DND-41 (cell line): ENCODE data around the gene SCG5.

ENCODE experiments used
- ATAC-seq: fragments of 200-7000 bp; cut with Tn5 transposase; 3 replicates; pipeline ENCODE4 v1.9.1; 2021; ENCODE audit warnings: low read depth; ENCODE audit not compliant: insufficient read depth
- DNase-seq: peaks from one replicate; pipeline ENCODE4 v3.0.0-alpha.2; 2020
- H2AFZ ChIP-seq: 2 replicates; pipeline ENCODE4 v1.6.0; 2012; ENCODE audit warnings: low read depth, low read length
- H3K27ac ChIP-seq: 2 replicates; pipeline ENCODE4 v1.5.1; 2012; ENCODE audit warnings: low read length, inconsistent platforms
- H3K27me3 ChIP-seq: fragments of 200-600 bp; sonication (generic); 2 replicates; pipeline ENCODE4 v1.6.0; 2012; ENCODE audit warnings: low read length, mild to moderate bottlenecking, inconsistent platforms; ENCODE audit not compliant: insufficient read depth, poor library complexity
- H3K36me3 ChIP-seq: 2 replicates; pipeline ENCODE4 v1.5.1; 2012; ENCODE audit warnings: low read length, inconsistent platforms; ENCODE audit not compliant: insufficient read depth
- H3K4me1 ChIP-seq: 2 replicates; pipeline ENCODE4 v1.5.1; 2012; ENCODE audit warnings: mild to moderate bottlenecking, low read length; ENCODE audit not compliant: insufficient read depth
- H3K4me2 ChIP-seq: 2 replicates; pipeline ENCODE4 v1.6.0; 2012; ENCODE audit warnings: mild to moderate bottlenecking, moderate library complexity, low read length, inconsistent platforms; ENCODE audit not compliant: insufficient read depth
- H3K4me3 ChIP-seq, 2 experiments: fragments of 200-600 bp in 1 of 2; shearing (Covaris generic) in 1 of 2; 2 replicates each; pipeline ENCODE4 v1.5.1; 2012 to 2016; ENCODE audit warnings: inconsistent platforms in 2 of 2, low read length in 2 of 2, mild to moderate bottlenecking in 2 of 2, low read depth in 1 of 2, moderate library complexity in 1 of 2
- H3K79me2 ChIP-seq: 2 replicates; pipeline ENCODE4 v1.6.0; 2012; ENCODE audit warnings: low read length, inconsistent platforms; ENCODE audit not compliant: insufficient read depth
- H3K9ac ChIP-seq: 2 replicates; pipeline ENCODE4 v1.6.0; 2012; ENCODE audit warnings: low read depth, mild to moderate bottlenecking, inconsistent platforms, low read length, moderate library complexity
- H3K9me3 ChIP-seq: 2 replicates; pipeline ENCODE4 v1.5.1; 2012; ENCODE audit warnings: low read length, moderate library complexity, mild to moderate bottlenecking, inconsistent platforms; ENCODE audit not compliant: insufficient read depth, severe bottlenecking
- H4K20me1 ChIP-seq: 2 replicates; pipeline ENCODE4 v1.6.0; 2012; ENCODE audit warnings: low read length; ENCODE audit not compliant: insufficient read depth
- CTCF ChIP-seq: IDR thresholded peaks from 2 replicates; pipeline ENCODE4 v1.5.1; 2012; ENCODE audit warnings: borderline replicate concordance, low read length, moderate library complexity, mild to moderate bottlenecking; ENCODE audit not compliant: poor library complexity, severe bottlenecking; ENCODE audit errors: extremely low read depth
- EZH2 ChIP-seq: IDR thresholded peaks from 3 replicates; pipeline ENCODE4 v1.6.1; 2012; ENCODE audit warnings: borderline replicate concordance, low read depth, mild to moderate bottlenecking, moderate library complexity, low read length, inconsistent platforms; ENCODE audit not compliant: severe bottlenecking

SCG5 gene

GRCh38 chr15:32636410-32636809 lies 5.1 kb upstream of the SCG5 start:
- Histone ChIP-seq H3K4me2 (no peak overlapping the region), H2AFZ (no peak overlapping the region), H3K36me3 (peaks cover 78% of the 10 kb centered on the region), H3K4me3 (no peak overlapping the region), H4K20me1 (peaks cover 12% of the 10 kb centered on the region; the same call in 1 of the 2 replicates), H3K79me2 (peaks cover 9% of the 10 kb centered on the region; the same call in 1 of the 2 replicates), H3K27me3 (no peaks in the 10 kb centered on the region), H3K9ac (no peak overlapping the region), H3K4me1 (no peaks in the 10 kb centered on the region), H3K27ac (no peak overlapping the region), H3K9me3 (no peaks in the 10 kb centered on the region)
- DNase-seq = no peak
- TF ChIP-seq CTCF (no peak), EZH2 (no peak)
- no peak for ATAC-seq

- TF ChIP-seq EZH2 (no peak), CTCF (no peak)
- Histone ChIP-seq H4K20me1 (peaks cover 12% of the 10 kb centered on the region; the same call in 1 of the 2 replicates), H3K36me3 (peaks cover 74% of the 10 kb centered on the region), H3K79me2 (peaks cover 9% of the 10 kb centered on the region; the same call in 1 of the 2 replicates), H3K9ac (no peak overlapping the region), H3K27me3 (no peaks in the 10 kb centered on the region), H3K4me2 (no peak overlapping the region), H2AFZ (no peak overlapping the region), H3K4me3 (no peak overlapping the region), H3K27ac (no peak overlapping the region), H3K4me1 (no peaks in the 10 kb centered on the region), H3K9me3 (no peaks in the 10 kb centered on the region)
- DNase-seq (no peak), ATAC-seq (no peak)
Measured at GRCh38 chr15:32636908-32637567, 4.5 kb upstream of the SCG5 start.

- DNase-seq (no peak), ATAC-seq (no peak)
- Histone ChIP-seq H2AFZ (no peak overlapping the region), H3K27ac (no peak overlapping the region), H3K79me2 (peaks cover 9% of the 10 kb centered on the region; the same call in 1 of the 2 replicates), H3K9me3 (no peaks in the 10 kb centered on the region), H3K4me3 (no peak overlapping the region), H3K27me3 (no peaks in the 10 kb centered on the region), H3K9ac (no peak overlapping the region), H4K20me1 (peaks cover 12% of the 10 kb centered on the region; the same call in 1 of the 2 replicates), H3K4me1 (no peaks in the 10 kb centered on the region), H3K4me2 (no peak overlapping the region), H3K36me3 (peaks cover 74% of the 10 kb centered on the region)
- no peak for TF ChIP-seq EZH2
- no peak for TF ChIP-seq CTCF
Measured at GRCh38 chr15:32637704-32638103, 3.8 kb upstream of the SCG5 start.
